GM19468 (cell line): Measurements from ENCODE around the gene GMPS.
"Not testable (repeated sequence)": the region's sequence is repeated elsewhere in the genome, so short reads cannot be mapped to it uniquely, and the experiment has no call there.

ENCODE experiments used
- ATAC-seq: cut with Tn5 transposase; IDR thresholded peaks from one replicate; pipeline ENCODE4 v1.9.1; 2021; ENCODE audit warnings: mild to moderate bottlenecking, moderate library complexity, moderate number of reproducible peaks; ENCODE audit not compliant: unreplicated experiment; ENCODE audit errors: extremely low read depth

Gene GMPS

GRCh38 chr3:155934230-155934629, 63.8 kb downstream of the GMPS start:
- no peak for ATAC-seq

GRCh38 chr3:155938409-155938808, 68.0 kb downstream of the GMPS start:
- ATAC-seq: no peak

- no peak for ATAC-seq
Measured at GRCh38 chr3:155941354-155941753, 70.9 kb downstream of the GMPS start.

GRCh38 chr3:155944081-155944480, 73.6 kb downstream of the GMPS start:
- ATAC-seq: no peak

- no peak for ATAC-seq
Measured at GRCh38 chr3:155946178-155946577, 75.7 kb downstream of the GMPS start.

- ATAC-seq: no peak
Measured at GRCh38 chr3:155948476-155948875, 78.0 kb downstream of the GMPS start.

- ATAC-seq: no peak
Measured at GRCh38 chr3:155949453-155950217, 79.2 kb downstream of the GMPS start.

GRCh38 chr3:155956508-155957411, 86.3 kb downstream of the GMPS start:
- ATAC-seq: no peak

- no peak for ATAC-seq
Measured at GRCh38 chr3:155957412-155957880, 87.0 kb downstream of the GMPS start.

- ATAC-seq: no peak
Measured at GRCh38 chr3:155958676-155959075, 88.2 kb downstream of the GMPS start.

- no peak for ATAC-seq
Measured at GRCh38 chr3:155960060-155960459, 89.6 kb downstream of the GMPS start.

- not testable (repeated sequence) for ATAC-seq
Measured at GRCh38 chr3:155961044-155961443, 90.6 kb downstream of the GMPS start.

- ATAC-seq: no peak
Measured at GRCh38 chr3:155963570-155963969, 93.1 kb downstream of the GMPS start.

- ATAC-seq: no peak
Measured at GRCh38 chr3:155970398-155970797, 99.9 kb downstream of the GMPS start.

- peak; percentile 22 for ATAC-seq
Measured at GRCh38 chr3:155972885-155973584, 102.6 kb downstream of the GMPS start.

- no peak for ATAC-seq
Measured at GRCh38 chr3:155978324-155978723, 107.9 kb downstream of the GMPS start.

GRCh38 chr3:155979746-155980145, 109.3 kb downstream of the GMPS start:
- no peak for ATAC-seq

- no peak for ATAC-seq
Measured at GRCh38 chr3:155981669-155982068, 111.2 kb downstream of the GMPS start.

GRCh38 chr3:155983834-155984474, 113.5 kb downstream of the GMPS start:
- ATAC-seq: no peak

- no peak for ATAC-seq
Measured at GRCh38 chr3:155984791-155985417, 114.5 kb downstream of the GMPS start.
